WTC11 (cell line): ENCODE measurements around the gene PHTF2. TPM values are rescaled to one million over a fixed set of nuclear protein-coding genes. Genes with fewer than 3 reads are reported as not detected.

Source experiments
- ATAC-seq: fragments of 200-7000 bp; cut with Tn5 transposase; 2 replicates; pipeline ENCODE4 v1.10.0; 2021; ENCODE audit warnings: mild to moderate bottlenecking, moderate library complexity
- Bru-seq: library from RNA; stranded (reverse); fragments of 400-500 nt; gene quantifications from one replicate; lab custom pipeline; 2021; lab: Mats Ljungman, UMichigan
- CTCF ChIA-PET: fragments of 300-600 bp; sonication (Branson Sonifier 250); formaldehyde crosslinking; loops from one replicate; lab custom pipeline; 2021; ENCODE audit warnings: antibody characterized with exemption; lab: Charles Lee
- POLR2A ChIA-PET: fragments of 350-600 bp; sonication (Branson Sonifier 250); formaldehyde crosslinking; loops from one replicate; lab custom pipeline; 2021; ENCODE audit warnings: antibody characterized with exemption; lab: Charles Lee
- DNase-seq: peaks from one replicate; pipeline ENCODE4 v3.0.0; 2021; ENCODE audit warnings: low spot score
- H3K27ac Mint-ChIP-seq: 2 replicates; pipeline ENCODE4 v1.8.0; 2021; ENCODE audit warnings: mixed read lengths
- H3K27me3 Mint-ChIP-seq: 2 replicates; pipeline ENCODE4 v1.8.0; 2021; ENCODE audit warnings: low read depth, mild to moderate bottlenecking, moderate library complexity, mixed read lengths
- H3K36me3 Mint-ChIP-seq: 2 replicates; pipeline ENCODE4 v1.8.0; 2021; ENCODE audit warnings: mixed read lengths
- H3K4me1 Mint-ChIP-seq: 2 replicates; pipeline ENCODE4 v1.8.0; 2022; ENCODE audit warnings: mixed read lengths
- H3K4me3 Mint-ChIP-seq: 2 replicates; pipeline ENCODE4 v1.8.0; 2021; ENCODE audit warnings: mild to moderate bottlenecking, moderate library complexity, mixed read lengths
- H3K9me3 Mint-ChIP-seq: 2 replicates; pipeline ENCODE4 v1.8.0; 2021; ENCODE audit warnings: mixed read lengths
- CBFB ChIP-seq: sonication (generic); formaldehyde crosslinking; IDR thresholded peaks from 2 replicates; pipeline ENCODE4 v1.8.1; 2022; ENCODE audit warnings: mild to moderate bottlenecking, low read depth, missing genetic modification reagents
- CREB1 ChIP-seq: sonication (generic); formaldehyde crosslinking; IDR thresholded peaks from 2 replicates; pipeline ENCODE4 v1.8.0; 2023; ENCODE audit warnings: mild to moderate bottlenecking, missing genetic modification reagents
- FOXK1 ChIP-seq: sonication (generic); formaldehyde crosslinking; IDR thresholded peaks from 2 replicates; pipeline ENCODE4 v1.8.0; 2022; ENCODE audit warnings: mild to moderate bottlenecking, moderate library complexity, missing genetic modification reagents
- GTF2I ChIP-seq: fragments of 250-450 bp; sonication (Bioruptor Pico); conservative IDR thresholded peaks from 2 replicates; pipeline ENCODE4 v1.4.0; 2021; ENCODE audit warnings: mild to moderate bottlenecking
- HMGXB4 ChIP-seq: sonication (generic); formaldehyde crosslinking; IDR thresholded peaks from 2 replicates; pipeline ENCODE4 v1.8.1; 2023; ENCODE audit warnings: mild to moderate bottlenecking, moderate library complexity, missing genetic modification reagents
- MAX ChIP-seq: sonication (generic); formaldehyde crosslinking; IDR thresholded peaks from 2 replicates; pipeline ENCODE4 v1.8.0; 2022; ENCODE audit warnings: mild to moderate bottlenecking, missing genetic modification reagents
- MXD4 ChIP-seq: fragments of 250-450 bp; sonication (Bioruptor Pico); IDR thresholded peaks from 2 replicates; pipeline ENCODE4 v1.8.0; 2021; ENCODE audit warnings: mild to moderate bottlenecking, moderate library complexity, borderline replicate concordance
- PREB ChIP-seq: sonication (generic); formaldehyde crosslinking; IDR thresholded peaks from 2 replicates; pipeline ENCODE4 v1.8.1; 2022; ENCODE audit warnings: mild to moderate bottlenecking, missing genetic modification reagents, moderate library complexity, borderline replicate concordance
- RELA ChIP-seq: sonication (generic); formaldehyde crosslinking; IDR thresholded peaks from 2 replicates; pipeline ENCODE4 v1.8.1; 2022; ENCODE audit warnings: missing genetic modification reagents, mild to moderate bottlenecking, borderline replicate concordance
- RORB ChIP-seq: fragments of 250-450 bp; sonication (Bioruptor Pico); IDR thresholded peaks from 2 replicates; pipeline ENCODE4 v1.9.0; 2021; ENCODE audit warnings: mild to moderate bottlenecking
- SP1 ChIP-seq: sonication (generic); formaldehyde crosslinking; conservative IDR thresholded peaks from 2 replicates; pipeline ENCODE4 v1.8.1; 2022; ENCODE audit warnings: missing genetic modification reagents
- ZNF121 ChIP-seq: sonication (generic); formaldehyde crosslinking; IDR thresholded peaks from 2 replicates; pipeline ENCODE4 v1.8.0; 2023; ENCODE audit warnings: missing genetic modification reagents
- ZNF396 ChIP-seq: fragments of 250-450 bp; sonication (Bioruptor Pico); IDR thresholded peaks from 2 replicates; pipeline ENCODE4 v1.8.0; 2021; ENCODE audit warnings: mild to moderate bottlenecking, moderate library complexity, borderline replicate concordance
- ZNF416 ChIP-seq: fragments of 250-450 bp; sonication (Bioruptor Pico); IDR thresholded peaks from 2 replicates; pipeline ENCODE4 v1.9.0; 2021; ENCODE audit warnings: mild to moderate bottlenecking, inconsistent platforms
- long read RNA-seq, 3 experiments: library from RNA in 1 of 3; library from capped mRNA in 1 of 3; library from polyadenylated mRNA in 1 of 3; unstranded in 2 of 3; stranded (forward) in 1 of 3; transcript quantifications; one replicate each; pipeline ENCODE4 v2.0.0, GENCODE V29; 2021
- total RNA-seq: library from RNA; stranded (reverse); gene quantifications from 3 replicates; pipeline ENCODE4 v1.2.3, GENCODE V29; 2021
- TF ChIP-seq, protein P1 (sequence below): sonication (generic); formaldehyde crosslinking; IDR thresholded peaks from 2 replicates; pipeline ENCODE4 v1.8.1; 2022; ENCODE audit warnings: missing genetic modification reagents, borderline replicate concordance
- TF ChIP-seq, protein P2 (sequence below): sonication (generic); formaldehyde crosslinking; IDR thresholded peaks from 2 replicates; pipeline ENCODE4 v1.8.0; 2023; ENCODE audit warnings: missing genetic modification reagents, mild to moderate bottlenecking, borderline replicate concordance
- TF ChIP-seq, protein P3 (sequence below): sonication (generic); formaldehyde crosslinking; IDR thresholded peaks from 2 replicates; pipeline ENCODE4 v1.8.1; 2023; ENCODE audit warnings: mild to moderate bottlenecking, missing genetic modification reagents, moderate library complexity
- TF ChIP-seq, protein P4 (sequence below): sonication (generic); formaldehyde crosslinking; IDR thresholded peaks from 2 replicates; pipeline ENCODE4 v1.8.1; 2022; ENCODE audit warnings: low read depth, missing genetic modification reagents, borderline replicate concordance
- TF ChIP-seq, protein P5 (sequence below): sonication (generic); formaldehyde crosslinking; IDR thresholded peaks from 2 replicates; pipeline ENCODE4 v1.8.1; 2023; ENCODE audit warnings: mild to moderate bottlenecking, missing genetic modification reagents
- TF ChIP-seq, protein P6 (sequence below): fragments of 250-450 bp; sonication (Bioruptor Pico); IDR thresholded peaks from 2 replicates; pipeline ENCODE4 v2.1.2; 2022; ENCODE audit warnings: mild to moderate bottlenecking, moderate library complexity

PHTF2 gene
- 17.9 to 20.1 TPM (median 19.7 TPM) in 3 replicates for total RNA-seq
- percentile 62 among the genes with signal in this experiment for Bru-seq, nascent RNA
- long read RNA-seq, experiment 1, full-length matches to known transcripts, result 39 of 81 reads
- long read RNA-seq, experiment 1, partial matches to known transcripts, result 16 of 81 reads
- long read RNA-seq, experiment 1, other reads (novel, unspliced or antisense), result 26 of 81 reads
- long read RNA-seq, experiment 2, full-length matches to known transcripts, result 8 of 31 reads
- long read RNA-seq, experiment 2, partial matches to known transcripts, result 7 of 31 reads
- long read RNA-seq, experiment 2, other reads (novel, unspliced or antisense), result 16 of 31 reads
- long read RNA-seq, experiment 3, partial matches to known transcripts, result 2 of 12 reads
- long read RNA-seq, experiment 3, other reads (novel, unspliced or antisense), result 4 of 12 reads

DNA sequence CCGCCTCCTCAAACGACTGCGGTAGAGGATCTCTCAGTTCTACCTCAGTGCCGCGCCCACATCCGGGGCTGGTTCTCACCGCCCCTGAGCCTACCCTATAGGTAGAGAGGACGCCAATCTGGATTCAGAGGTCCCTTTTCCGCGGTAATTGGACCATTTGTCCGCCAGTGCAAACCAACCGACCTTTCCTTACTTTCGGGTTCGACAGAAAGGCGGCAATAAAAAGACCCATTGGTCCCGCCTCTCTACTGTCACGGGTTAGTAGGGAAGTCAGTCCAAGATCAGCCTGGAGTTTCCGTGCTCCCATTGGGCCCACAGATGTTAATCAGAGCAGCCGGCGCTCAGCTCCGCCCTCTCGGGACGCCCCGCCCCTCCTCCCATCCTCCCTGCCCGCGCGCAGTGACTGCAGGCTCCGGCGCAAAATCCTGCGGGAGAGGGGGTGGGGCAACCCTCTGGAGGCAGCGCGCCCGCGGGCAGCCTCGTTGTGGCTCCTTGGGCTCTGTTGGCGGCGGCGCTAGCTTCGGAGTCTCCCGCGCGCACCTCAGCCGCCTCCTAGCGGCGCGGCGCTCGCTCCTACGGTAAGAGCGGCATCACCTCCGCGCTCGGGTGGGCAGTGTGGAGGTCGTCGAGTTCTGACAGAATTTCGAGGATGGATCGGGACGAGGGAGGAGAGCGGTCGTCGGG is at the start of gene PHTF2, which contains the start of gene TMEM60:
Gene PHTF2, plus strand, starts transcription at position 380 of the 684 bp plus-strand sequence.
Gene TMEM60, minus strand, starts transcription at position 41 of the 684 bp plus-strand sequence. CDS start 4,061 bp downstream, outside the sequence.
- ChIA-PET CTCF (interaction anchor here (0.5 to 1.1 kb wide), 11 partner anchors 9 to 177 kb away, joined by 3 to 6 read pairs (median 3); no protein-coding TSS in a partner anchor), POLR2A (interaction anchor here (0.5 kb wide), 1 partner anchor 169 kb away, joined by 4 read pairs; no protein-coding TSS in a partner anchor)
- no peaks in the 10 kb centered on the region for H3K27me3 Mint-ChIP-seq
- H3K27ac Mint-ChIP-seq, result peak within 1 kb of the TSS; percentile 95
- peaks cover 7% of the 10 kb centered on the region; the same call in 1 of the 2 replicates for H3K36me3 Mint-ChIP-seq
- DNase-seq (peak; percentile 99), ATAC-seq (peak; percentile 93)
- H3K4me3 Mint-ChIP-seq, result peak within 1 kb of the TSS; percentile 99
- H3K9me3 Mint-ChIP-seq, result no peaks in the 10 kb centered on the region
- H3K4me1 Mint-ChIP-seq, result peaks cover 29% of the 10 kb centered on the region
- TF ChIP-seq RORB (CRISPR knock-in tag) (no peak), RELA (no peak), GTF2I (CRISPR knock-in tag) (no peak), ZNF396 (CRISPR knock-in tag) (no peak), MXD4 (CRISPR knock-in tag) (no peak), MAX (CRISPR knock-in tag) (peak; percentile 36; the same call in 1 of the 2 replicates), PREB (no peak), HMGXB4 (CRISPR knock-in tag) (peak; percentile 95), ZNF121 (CRISPR knock-in tag) (no peak), FOXK1 (CRISPR knock-in tag) (peak; percentile 37; the same call in 1 of the 2 replicates), ZNF416 (CRISPR knock-in tag) (no peak), CREB1 (no peak), SP1 (CRISPR knock-in tag) (peak; percentile 74; the same call in 1 of the 2 replicates), CBFB (CRISPR knock-in tag) (no peak; the same call in 1 of the 2 replicates)
- TF ChIP-seq, protein P1, sequence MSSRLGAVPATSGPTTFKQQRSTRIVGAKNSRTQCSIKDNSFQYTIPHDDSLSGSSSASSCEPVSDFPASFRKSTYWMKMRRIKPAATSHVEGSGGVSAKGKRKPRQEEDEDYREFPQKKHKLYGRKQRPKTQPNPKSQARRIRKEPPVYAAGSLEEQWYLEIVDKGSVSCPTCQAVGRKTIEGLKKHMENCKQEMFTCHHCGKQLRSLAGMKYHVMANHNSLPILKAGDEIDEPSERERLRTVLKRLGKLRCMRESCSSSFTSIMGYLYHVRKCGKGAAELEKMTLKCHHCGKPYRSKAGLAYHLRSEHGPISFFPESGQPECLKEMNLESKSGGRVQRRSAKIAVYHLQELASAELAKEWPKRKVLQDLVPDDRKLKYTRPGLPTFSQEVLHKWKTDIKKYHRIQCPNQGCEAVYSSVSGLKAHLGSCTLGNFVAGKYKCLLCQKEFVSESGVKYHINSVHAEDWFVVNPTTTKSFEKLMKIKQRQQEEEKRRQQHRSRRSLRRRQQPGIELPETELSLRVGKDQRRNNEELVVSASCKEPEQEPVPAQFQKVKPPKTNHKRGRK (CRISPR knock-in tag), result no peak
- TF ChIP-seq, protein P2, sequence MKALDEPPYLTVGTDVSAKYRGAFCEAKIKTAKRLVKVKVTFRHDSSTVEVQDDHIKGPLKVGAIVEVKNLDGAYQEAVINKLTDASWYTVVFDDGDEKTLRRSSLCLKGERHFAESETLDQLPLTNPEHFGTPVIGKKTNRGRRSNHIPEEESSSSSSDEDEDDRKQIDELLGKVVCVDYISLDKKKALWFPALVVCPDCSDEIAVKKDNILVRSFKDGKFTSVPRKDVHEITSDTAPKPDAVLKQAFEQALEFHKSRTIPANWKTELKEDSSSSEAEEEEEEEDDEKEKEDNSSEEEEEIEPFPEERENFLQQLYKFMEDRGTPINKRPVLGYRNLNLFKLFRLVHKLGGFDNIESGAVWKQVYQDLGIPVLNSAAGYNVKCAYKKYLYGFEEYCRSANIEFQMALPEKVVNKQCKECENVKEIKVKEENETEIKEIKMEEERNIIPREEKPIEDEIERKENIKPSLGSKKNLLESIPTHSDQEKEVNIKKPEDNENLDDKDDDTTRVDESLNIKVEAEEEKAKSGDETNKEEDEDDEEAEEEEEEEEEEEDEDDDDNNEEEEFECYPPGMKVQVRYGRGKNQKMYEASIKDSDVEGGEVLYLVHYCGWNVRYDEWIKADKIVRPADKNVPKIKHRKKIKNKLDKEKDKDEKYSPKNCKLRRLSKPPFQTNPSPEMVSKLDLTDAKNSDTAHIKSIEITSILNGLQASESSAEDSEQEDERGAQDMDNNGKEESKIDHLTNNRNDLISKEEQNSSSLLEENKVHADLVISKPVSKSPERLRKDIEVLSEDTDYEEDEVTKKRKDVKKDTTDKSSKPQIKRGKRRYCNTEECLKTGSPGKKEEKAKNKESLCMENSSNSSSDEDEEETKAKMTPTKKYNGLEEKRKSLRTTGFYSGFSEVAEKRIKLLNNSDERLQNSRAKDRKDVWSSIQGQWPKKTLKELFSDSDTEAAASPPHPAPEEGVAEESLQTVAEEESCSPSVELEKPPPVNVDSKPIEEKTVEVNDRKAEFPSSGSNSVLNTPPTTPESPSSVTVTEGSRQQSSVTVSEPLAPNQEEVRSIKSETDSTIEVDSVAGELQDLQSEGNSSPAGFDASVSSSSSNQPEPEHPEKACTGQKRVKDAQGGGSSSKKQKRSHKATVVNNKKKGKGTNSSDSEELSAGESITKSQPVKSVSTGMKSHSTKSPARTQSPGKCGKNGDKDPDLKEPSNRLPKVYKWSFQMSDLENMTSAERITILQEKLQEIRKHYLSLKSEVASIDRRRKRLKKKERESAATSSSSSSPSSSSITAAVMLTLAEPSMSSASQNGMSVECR (CRISPR knock-in tag), result 0 out of 2 replicates have a peak, but pooled peaks have one; percentile 9
- TF ChIP-seq, protein P3, sequence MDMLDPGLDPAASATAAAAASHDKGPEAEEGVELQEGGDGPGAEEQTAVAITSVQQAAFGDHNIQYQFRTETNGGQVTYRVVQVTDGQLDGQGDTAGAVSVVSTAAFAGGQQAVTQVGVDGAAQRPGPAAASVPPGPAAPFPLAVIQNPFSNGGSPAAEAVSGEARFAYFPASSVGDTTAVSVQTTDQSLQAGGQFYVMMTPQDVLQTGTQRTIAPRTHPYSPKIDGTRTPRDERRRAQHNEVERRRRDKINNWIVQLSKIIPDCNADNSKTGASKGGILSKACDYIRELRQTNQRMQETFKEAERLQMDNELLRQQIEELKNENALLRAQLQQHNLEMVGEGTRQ (CRISPR knock-in tag), result no peak
- TF ChIP-seq, protein P4, sequence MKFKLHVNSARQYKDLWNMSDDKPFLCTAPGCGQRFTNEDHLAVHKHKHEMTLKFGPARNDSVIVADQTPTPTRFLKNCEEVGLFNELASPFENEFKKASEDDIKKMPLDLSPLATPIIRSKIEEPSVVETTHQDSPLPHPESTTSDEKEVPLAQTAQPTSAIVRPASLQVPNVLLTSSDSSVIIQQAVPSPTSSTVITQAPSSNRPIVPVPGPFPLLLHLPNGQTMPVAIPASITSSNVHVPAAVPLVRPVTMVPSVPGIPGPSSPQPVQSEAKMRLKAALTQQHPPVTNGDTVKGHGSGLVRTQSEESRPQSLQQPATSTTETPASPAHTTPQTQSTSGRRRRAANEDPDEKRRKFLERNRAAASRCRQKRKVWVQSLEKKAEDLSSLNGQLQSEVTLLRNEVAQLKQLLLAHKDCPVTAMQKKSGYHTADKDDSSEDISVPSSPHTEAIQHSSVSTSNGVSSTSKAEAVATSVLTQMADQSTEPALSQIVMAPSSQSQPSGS (CRISPR knock-in tag), result no peak
- TF ChIP-seq, protein P5, sequence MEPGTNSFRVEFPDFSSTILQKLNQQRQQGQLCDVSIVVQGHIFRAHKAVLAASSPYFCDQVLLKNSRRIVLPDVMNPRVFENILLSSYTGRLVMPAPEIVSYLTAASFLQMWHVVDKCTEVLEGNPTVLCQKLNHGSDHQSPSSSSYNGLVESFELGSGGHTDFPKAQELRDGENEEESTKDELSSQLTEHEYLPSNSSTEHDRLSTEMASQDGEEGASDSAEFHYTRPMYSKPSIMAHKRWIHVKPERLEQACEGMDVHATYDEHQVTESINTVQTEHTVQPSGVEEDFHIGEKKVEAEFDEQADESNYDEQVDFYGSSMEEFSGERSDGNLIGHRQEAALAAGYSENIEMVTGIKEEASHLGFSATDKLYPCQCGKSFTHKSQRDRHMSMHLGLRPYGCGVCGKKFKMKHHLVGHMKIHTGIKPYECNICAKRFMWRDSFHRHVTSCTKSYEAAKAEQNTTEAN (CRISPR knock-in tag), result 0 out of 2 replicates have a peak, but pooled peaks have one; percentile 10
- TF ChIP-seq, protein P6, sequence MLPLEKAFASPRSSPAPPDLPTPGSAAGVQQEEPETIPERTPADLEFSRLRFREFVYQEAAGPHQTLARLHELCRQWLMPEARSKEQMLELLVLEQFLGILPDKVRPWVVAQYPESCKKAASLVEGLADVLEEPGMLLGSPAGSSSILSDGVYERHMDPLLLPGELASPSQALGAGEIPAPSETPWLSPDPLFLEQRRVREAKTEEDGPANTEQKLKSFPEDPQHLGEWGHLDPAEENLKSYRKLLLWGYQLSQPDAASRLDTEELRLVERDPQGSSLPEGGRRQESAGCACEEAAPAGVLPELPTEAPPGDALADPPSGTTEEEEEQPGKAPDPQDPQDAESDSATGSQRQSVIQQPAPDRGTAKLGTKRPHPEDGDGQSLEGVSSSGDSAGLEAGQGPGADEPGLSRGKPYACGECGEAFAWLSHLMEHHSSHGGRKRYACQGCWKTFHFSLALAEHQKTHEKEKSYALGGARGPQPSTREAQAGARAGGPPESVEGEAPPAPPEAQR, result no peak
